Measurements from ENCODE around the gene MYMX. TPM values are rescaled to one million over a fixed set of nuclear protein-coding genes. Genes with fewer than 3 reads are reported as not detected.

The MYMX gene
- total and polyA plus RNA-seq, 2 of the 13 experiments (the other 11 are each of a cell fraction or from before 2014, with no cell fraction given) = not detected

DNA sequence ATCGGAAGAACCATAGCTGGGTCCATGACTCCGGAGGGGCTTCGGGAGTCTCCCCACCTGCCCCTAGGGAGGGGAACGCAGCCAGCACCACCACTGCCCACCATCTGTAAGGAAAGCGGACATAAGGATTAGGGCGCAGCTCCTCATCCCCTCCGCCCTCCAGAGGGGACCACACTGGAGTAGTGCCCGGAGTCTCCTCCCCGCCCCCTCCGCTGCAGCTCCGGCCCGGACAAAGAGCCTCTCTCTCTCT, 40.0 kb downstream of the MYMX start (continued):
- TF ChIP-seq, protein P1, sequence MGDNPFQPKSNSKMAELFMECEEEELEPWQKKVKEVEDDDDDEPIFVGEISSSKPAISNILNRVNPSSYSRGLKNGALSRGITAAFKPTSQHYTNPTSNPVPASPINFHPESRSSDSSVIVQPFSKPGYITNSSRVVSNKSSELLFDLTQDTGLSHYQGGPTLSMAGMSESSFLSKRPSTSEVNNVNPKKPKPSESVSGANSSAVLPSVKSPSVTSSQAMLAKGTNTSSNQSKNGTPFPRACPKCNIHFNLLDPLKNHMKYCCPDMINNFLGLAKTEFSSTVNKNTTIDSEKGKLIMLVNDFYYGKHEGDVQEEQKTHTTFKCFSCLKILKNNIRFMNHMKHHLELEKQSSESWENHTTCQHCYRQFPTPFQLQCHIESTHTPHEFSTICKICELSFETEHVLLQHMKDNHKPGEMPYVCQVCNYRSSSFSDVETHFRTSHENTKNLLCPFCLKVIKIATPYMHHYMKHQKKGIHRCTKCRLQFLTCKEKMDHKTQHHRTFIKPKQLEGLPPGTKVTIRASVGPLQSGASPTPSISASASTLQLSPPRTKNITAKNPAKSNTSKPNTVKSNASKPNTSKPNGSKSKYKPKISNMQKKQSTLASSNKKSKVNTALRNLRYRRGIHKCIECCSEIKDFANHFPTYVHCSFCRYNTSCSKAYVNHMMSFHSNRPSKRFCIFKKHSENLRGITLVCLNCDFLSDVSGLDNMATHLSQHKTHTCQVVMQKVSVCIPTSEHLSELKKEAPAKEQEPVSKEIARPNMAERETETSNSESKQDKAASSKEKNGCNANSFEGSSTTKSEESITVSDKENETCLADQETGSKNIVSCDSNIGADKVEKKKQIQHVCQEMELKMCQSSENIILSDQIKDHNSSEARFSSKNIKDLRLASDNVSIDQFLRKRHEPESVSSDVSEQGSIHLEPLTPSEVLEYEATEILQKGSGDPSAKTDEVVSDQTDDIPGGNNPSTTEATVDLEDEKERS (CRISPR knock-in tag; IDR thresholded peaks at IDR 0.05) = no peak
- TF ChIP-seq HOXA3 (CRISPR knock-in tag; IDR thresholded peaks at IDR 0.05) (peak; percentile 29; the same call in 1 of the 2 replicates), BRD4 (CRISPR knock-in tag; IDR thresholded peaks at IDR 0.05) (peak; percentile 63; the same call in 1 of the 2 replicates), SOX13 (IDR thresholded peaks at IDR 0.05) (no peak), SOX13 (CRISPR knock-in tag; conservative IDR thresholded peaks at IDR 0.05 in 1 of 2, IDR thresholded peaks at IDR 0.05 in 1 of 2) (0 out of 4 replicates have a peak, but pooled peaks of 1 of the 2 experiments have one; percentile 57), ZNF264 (CRISPR knock-in tag; IDR thresholded peaks at IDR 0.05) (peak; percentile 67; the same call in 1 of the 2 replicates), ELF3 (CRISPR knock-in tag; IDR thresholded peaks at IDR 0.05) (no peak), RFXAP (CRISPR knock-in tag; IDR thresholded peaks at IDR 0.05; ENCODE audit: borderline replicate concordance) (peak; percentile 79; the same call in 1 of the 2 replicates), KDM2A (CRISPR knock-in tag; IDR thresholded peaks at IDR 0.05; ENCODE audit: borderline replicate concordance, low read depth) (peak; percentile 83; the same call in 1 of the 2 replicates), ZNF138 (CRISPR knock-in tag; IDR thresholded peaks at IDR 0.05; ENCODE audit: low read depth) (no peak), ZNF879 (CRISPR knock-in tag; IDR thresholded peaks at IDR 0.05) (0 out of 2 replicates have a peak, but pooled peaks have one; percentile 6), STAT5B (CRISPR knock-in tag; IDR thresholded peaks at IDR 0.05) (no peak), ZNF850 (CRISPR knock-in tag; conservative IDR thresholded peaks at IDR 0.05) (no peak), MYNN (CRISPR knock-in tag; IDR thresholded peaks at IDR 0.05; ENCODE audit: low read depth) (no peak), RARA (CRISPR knock-in tag; IDR thresholded peaks at IDR 0.05) (no peak), ZNF225 (CRISPR knock-in tag; IDR thresholded peaks at IDR 0.05) (no peak)
- TF ChIP-seq, protein P2, sequence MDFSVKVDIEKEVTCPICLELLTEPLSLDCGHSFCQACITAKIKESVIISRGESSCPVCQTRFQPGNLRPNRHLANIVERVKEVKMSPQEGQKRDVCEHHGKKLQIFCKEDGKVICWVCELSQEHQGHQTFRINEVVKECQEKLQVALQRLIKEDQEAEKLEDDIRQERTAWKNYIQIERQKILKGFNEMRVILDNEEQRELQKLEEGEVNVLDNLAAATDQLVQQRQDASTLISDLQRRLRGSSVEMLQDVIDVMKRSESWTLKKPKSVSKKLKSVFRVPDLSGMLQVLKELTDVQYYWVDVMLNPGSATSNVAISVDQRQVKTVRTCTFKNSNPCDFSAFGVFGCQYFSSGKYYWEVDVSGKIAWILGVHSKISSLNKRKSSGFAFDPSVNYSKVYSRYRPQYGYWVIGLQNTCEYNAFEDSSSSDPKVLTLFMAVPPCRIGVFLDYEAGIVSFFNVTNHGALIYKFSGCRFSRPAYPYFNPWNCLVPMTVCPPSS (IDR thresholded peaks at IDR 0.05) = no peak
- TF ChIP-seq, protein P3, sequence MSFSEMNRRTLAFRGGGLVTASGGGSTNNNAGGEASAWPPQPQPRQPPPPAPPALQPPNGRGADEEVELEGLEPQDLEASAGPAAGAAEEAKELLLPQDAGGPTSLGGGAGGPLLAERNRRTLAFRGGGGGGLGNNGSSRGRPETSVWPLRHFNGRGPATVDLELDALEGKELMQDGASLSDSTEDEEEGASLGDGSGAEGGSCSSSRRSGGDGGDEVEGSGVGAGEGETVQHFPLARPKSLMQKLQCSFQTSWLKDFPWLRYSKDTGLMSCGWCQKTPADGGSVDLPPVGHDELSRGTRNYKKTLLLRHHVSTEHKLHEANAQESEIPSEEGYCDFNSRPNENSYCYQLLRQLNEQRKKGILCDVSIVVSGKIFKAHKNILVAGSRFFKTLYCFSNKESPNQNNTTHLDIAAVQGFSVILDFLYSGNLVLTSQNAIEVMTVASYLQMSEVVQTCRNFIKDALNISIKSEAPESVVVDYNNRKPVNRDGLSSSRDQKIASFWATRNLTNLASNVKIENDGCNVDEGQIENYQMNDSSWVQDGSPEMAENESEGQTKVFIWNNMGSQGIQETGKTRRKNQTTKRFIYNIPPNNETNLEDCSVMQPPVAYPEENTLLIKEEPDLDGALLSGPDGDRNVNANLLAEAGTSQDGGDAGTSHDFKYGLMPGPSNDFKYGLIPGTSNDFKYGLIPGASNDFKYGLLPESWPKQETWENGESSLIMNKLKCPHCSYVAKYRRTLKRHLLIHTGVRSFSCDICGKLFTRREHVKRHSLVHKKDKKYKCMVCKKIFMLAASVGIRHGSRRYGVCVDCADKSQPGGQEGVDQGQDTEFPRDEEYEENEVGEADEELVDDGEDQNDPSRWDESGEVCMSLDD (CRISPR knock-in tag; IDR thresholded peaks at IDR 0.05; ENCODE audit: borderline replicate concordance) = peak; percentile 44; the same call in 1 of the 2 replicates
- TF ChIP-seq, protein P4, sequence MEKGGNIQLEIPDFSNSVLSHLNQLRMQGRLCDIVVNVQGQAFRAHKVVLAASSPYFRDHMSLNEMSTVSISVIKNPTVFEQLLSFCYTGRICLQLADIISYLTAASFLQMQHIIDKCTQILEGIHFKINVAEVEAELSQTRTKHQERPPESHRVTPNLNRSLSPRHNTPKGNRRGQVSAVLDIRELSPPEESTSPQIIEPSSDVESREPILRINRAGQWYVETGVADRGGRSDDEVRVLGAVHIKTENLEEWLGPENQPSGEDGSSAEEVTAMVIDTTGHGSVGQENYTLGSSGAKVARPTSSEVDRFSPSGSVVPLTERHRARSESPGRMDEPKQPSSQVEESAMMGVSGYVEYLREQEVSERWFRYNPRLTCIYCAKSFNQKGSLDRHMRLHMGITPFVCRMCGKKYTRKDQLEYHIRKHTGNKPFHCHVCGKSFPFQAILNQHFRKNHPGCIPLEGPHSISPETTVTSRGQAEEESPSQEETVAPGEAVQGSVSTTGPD (CRISPR knock-in tag; IDR thresholded peaks at IDR 0.05) = peak; percentile 65; the same call in 1 of the 2 replicates
- TF ChIP-seq, protein P5, sequence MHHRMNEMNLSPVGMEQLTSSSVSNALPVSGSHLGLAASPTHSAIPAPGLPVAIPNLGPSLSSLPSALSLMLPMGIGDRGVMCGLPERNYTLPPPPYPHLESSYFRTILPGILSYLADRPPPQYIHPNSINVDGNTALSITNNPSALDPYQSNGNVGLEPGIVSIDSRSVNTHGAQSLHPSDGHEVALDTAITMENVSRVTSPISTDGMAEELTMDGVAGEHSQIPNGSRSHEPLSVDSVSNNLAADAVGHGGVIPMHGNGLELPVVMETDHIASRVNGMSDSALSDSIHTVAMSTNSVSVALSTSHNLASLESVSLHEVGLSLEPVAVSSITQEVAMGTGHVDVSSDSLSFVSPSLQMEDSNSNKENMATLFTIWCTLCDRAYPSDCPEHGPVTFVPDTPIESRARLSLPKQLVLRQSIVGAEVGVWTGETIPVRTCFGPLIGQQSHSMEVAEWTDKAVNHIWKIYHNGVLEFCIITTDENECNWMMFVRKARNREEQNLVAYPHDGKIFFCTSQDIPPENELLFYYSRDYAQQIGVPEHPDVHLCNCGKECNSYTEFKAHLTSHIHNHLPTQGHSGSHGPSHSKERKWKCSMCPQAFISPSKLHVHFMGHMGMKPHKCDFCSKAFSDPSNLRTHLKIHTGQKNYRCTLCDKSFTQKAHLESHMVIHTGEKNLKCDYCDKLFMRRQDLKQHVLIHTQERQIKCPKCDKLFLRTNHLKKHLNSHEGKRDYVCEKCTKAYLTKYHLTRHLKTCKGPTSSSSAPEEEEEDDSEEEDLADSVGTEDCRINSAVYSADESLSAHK (CRISPR knock-in tag; IDR thresholded peaks at IDR 0.05; ENCODE audit: borderline replicate concordance) = 0 out of 2 replicates have a peak, but pooled peaks have one; percentile 3
